Colon (tissue), 2 donors: Measurements from ENCODE around the gene PIEZO1.

Source experiments
- FAIRE-seq: peaks from 2 replicates; lab custom pipeline; 2012; peaks lifted over from hg19 to GRCh38; lab: Jason Lieb, UNC
- donor health status: control.
- donor health status: control.

The PIEZO1 gene

GRCh38 chr16:88766975-88767374 lies 18.0 kb downstream of the PIEZO1 start:
- FAIRE-seq, result no peak

GRCh38 chr16:88764913-88765349 lies 20.1 kb downstream of the PIEZO1 start:
- FAIRE-seq, result no peak

GRCh38 chr16:88764080-88764479 lies 20.9 kb downstream of the PIEZO1 start:
- no peak for FAIRE-seq

- no peak for FAIRE-seq
Observed at GRCh38 chr16:88763502-88764053, 21.4 kb downstream of the PIEZO1 start.

- no peak for FAIRE-seq
Observed at GRCh38 chr16:88762941-88763340, 22.1 kb downstream of the PIEZO1 start.

GRCh38 chr16:88762258-88762870 lies 22.7 kb downstream of the PIEZO1 start:
- no peak for FAIRE-seq

- FAIRE-seq, result no peak
Observed at GRCh38 chr16:88761830-88762229, 23.2 kb downstream of the PIEZO1 start.

GRCh38 chr16:88761143-88761534 lies 23.9 kb downstream of the PIEZO1 start:
- no peak for FAIRE-seq

GRCh38 chr16:88760424-88761142 lies 24.4 kb downstream of the PIEZO1 start:
- no peak for FAIRE-seq

GRCh38 chr16:88759976-88760350 lies 25.1 kb downstream of the PIEZO1 start:
- FAIRE-seq, result no peak

GRCh38 chr16:88759245-88759975 lies 25.6 kb downstream of the PIEZO1 start:
- FAIRE-seq, result no peak

GRCh38 chr16:88758944-88759244 lies 26.1 kb downstream of the PIEZO1 start:
- no peak for FAIRE-seq

GRCh38 chr16:88758227-88758943 lies 26.6 kb downstream of the PIEZO1 start:
- no peak for FAIRE-seq

- FAIRE-seq, result no peak
Observed at GRCh38 chr16:88755745-88756443, 29.1 kb downstream of the PIEZO1 start.

GRCh38 chr16:88754912-88755744 lies 29.9 kb downstream of the PIEZO1 start:
- no peak for FAIRE-seq

GRCh38 chr16:88754109-88754911 lies 30.7 kb downstream of the PIEZO1 start:
- FAIRE-seq, result no peak

GRCh38 chr16:88753602-88754001 lies 31.4 kb downstream of the PIEZO1 start:
- no peak for FAIRE-seq

- no peak for FAIRE-seq
Observed at GRCh38 chr16:88753191-88753590, 31.8 kb downstream of the PIEZO1 start.

GRCh38 chr16:88752386-88753002 lies 32.5 kb downstream of the PIEZO1 start:
- FAIRE-seq, result no peak

- FAIRE-seq, result no peak
Observed at GRCh38 chr16:88750854-88751253, 34.2 kb downstream of the PIEZO1 start.
